Gastroesophageal sphincter (tissue), 3 donors: Measurements from ENCODE around the gene RYR2.

Source experiments
- CTCF ChIP-seq, 4 experiments: fragments of 200-600 bp in 2 of 4; fragments of 450-650 bp in 2 of 4; sonication (generic) in 1 of 4; IDR thresholded peaks; one replicate each; pipeline ENCODE4 v1.5.1; 2017 to 2019; ENCODE audit warnings: antibody characterized with exemption in 4 of 4, mild to moderate bottlenecking in 2 of 4, moderate library complexity in 2 of 4
- EP300 ChIP-seq: sonication (generic); formaldehyde crosslinking; IDR thresholded peaks from one replicate; pipeline ENCODE4 v1.6.1; 2017; ENCODE audit warnings: antibody characterized with exemption, mild to moderate bottlenecking
- POLR2A ChIP-seq, 2 donors: fragments of 450-650 bp; IDR thresholded peaks; one replicate each; pipeline ENCODE4 v1.6.1; 2017; ENCODE audit warnings: antibody characterized with exemption in 2 of 2, mild to moderate bottlenecking in 2 of 2, moderate library complexity in 1 of 2

- TF ChIP-seq POLR2A (IDR thresholded peaks at IDR 0.05) = no peak
- no peak for TF ChIP-seq CTCF (IDR thresholded peaks at IDR 0.05)
- no peak for TF ChIP-seq EP300
Observed at GRCh38 chr1:237574536-237574935, 532.6 kb downstream of the RYR2 start.
